ENCODE data around the gene PID1.
"Not testable (repeated sequence)": the region's sequence is repeated elsewhere in the genome, so short reads cannot be mapped to it uniquely, and the experiment has no call there.

The PID1 gene

GRCh38 chr2:229111744-229112143, 159.3 kb downstream of the PID1 start:
- DNase-seq (ENCODE audit: low read depth in 2 of 2) = no peak

GRCh38 chr2:229109195-229109594, 161.9 kb downstream of the PID1 start:
- DNase-seq (ENCODE audit: low read depth in 2 of 2) = no peak

- no peak for DNase-seq (ENCODE audit: low read depth in 2 of 2)
These were observed 163.5 kb downstream of the PID1 start for GRCh38 chr2:229107601-229108000.

- no peak for DNase-seq (ENCODE audit: low read depth in 2 of 2)
These were observed 166.1 kb downstream of the PID1 start for GRCh38 chr2:229104974-229105387.

- no peak for DNase-seq (ENCODE audit: low read depth in 2 of 2)
These were observed 167.1 kb downstream of the PID1 start for GRCh38 chr2:229104025-229104424.

GRCh38 chr2:229101314-229101713, 169.8 kb downstream of the PID1 start:
- DNase-seq (ENCODE audit: low read depth in 2 of 2) = no peak

- no peak for DNase-seq (ENCODE audit: low read depth in 2 of 2)
These were observed 171.9 kb downstream of the PID1 start for GRCh38 chr2:229099231-229099630.

- DNase-seq (ENCODE audit: low read depth in 2 of 2) = no peak
These were observed 172.3 kb downstream of the PID1 start for GRCh38 chr2:229098801-229099200.

GRCh38 chr2:229096409-229097066, 174.5 kb downstream of the PID1 start:
- no peak for DNase-seq (ENCODE audit: low read depth in 2 of 2)

- no peak for DNase-seq (ENCODE audit: low read depth in 2 of 2)
These were observed 175.6 kb downstream of the PID1 start for GRCh38 chr2:229095472-229095871.

GRCh38 chr2:229090225-229090624, 180.9 kb downstream of the PID1 start:
- no peak for DNase-seq (ENCODE audit: low read depth in 2 of 2)

- no peak for DNase-seq (ENCODE audit: low read depth in 2 of 2)
These were observed 181.3 kb downstream of the PID1 start for GRCh38 chr2:229089776-229090175.

- DNase-seq (ENCODE audit: low read depth in 2 of 2) = no peak
These were observed 182.0 kb downstream of the PID1 start for GRCh38 chr2:229088966-229089700.

GRCh38 chr2:229088517-229088913, 182.6 kb downstream of the PID1 start:
- no peak for DNase-seq (ENCODE audit: low read depth in 2 of 2)

- DNase-seq (ENCODE audit: low read depth in 2 of 2) = no peak
These were observed 183.1 kb downstream of the PID1 start for GRCh38 chr2:229087843-229088516.

- no peak for DNase-seq (ENCODE audit: low read depth in 2 of 2)
These were observed 183.8 kb downstream of the PID1 start for GRCh38 chr2:229087267-229087666.

GRCh38 chr2:229085439-229085838, 185.6 kb downstream of the PID1 start:
- no peak for DNase-seq (ENCODE audit: low read depth in 2 of 2)

GRCh38 chr2:229084447-229084846, 186.6 kb downstream of the PID1 start:
- no peak for DNase-seq (ENCODE audit: low read depth in 2 of 2)

GRCh38 chr2:229083606-229084340, 187.3 kb downstream of the PID1 start:
- DNase-seq (ENCODE audit: low read depth in 2 of 2) = no peak

GRCh38 chr2:229081411-229081810, 189.7 kb downstream of the PID1 start:
- DNase-seq (ENCODE audit: low read depth in 2 of 2) = no peak

GRCh38 chr2:229080172-229080571, 190.9 kb downstream of the PID1 start:
- no peak for DNase-seq (ENCODE audit: low read depth in 2 of 2)

GRCh38 chr2:229076886-229077285, 194.2 kb downstream of the PID1 start:
- DNase-seq (ENCODE audit: low read depth in 2 of 2) = not testable (repeated sequence)
